ENCODE results near the gene SSTR3.

GRCh38 chr22:37167981-37168647, 44.2 kb downstream of the SSTR3 start:
- TF ChIP-seq EZH2 (IDR thresholded peaks at IDR 0.05; ENCODE audit: low read length, missing control alignments) (no peak), CTCF (conservative IDR thresholded peaks at IDR 0.05 in 1 of 2, IDR thresholded peaks at IDR 0.05 in 1 of 2; ENCODE audit: low read depth in 1 of 2, low read length in 2 of 2) (no peak)
